Activated T-cell treated with anti-CD3 and anti-CD28 coated beads, Interleukin-2, amount 50 U/mL, for 72 hours (primary cell): ENCODE data around the gene PHTF2. TPM values are rescaled to one million over a fixed set of nuclear protein-coding genes. Genes with fewer than 3 reads are reported as not detected.

Experiments
- ATAC-seq, 2 donors: fragments of 150-1000 bp; cut with Tn5 transposase; replicated peaks in 1 of 2; 2 replicates each; pipeline ENCODE4 v1.10.0; 2021; ENCODE audit warnings: moderate library complexity in 2 of 2, mild to moderate bottlenecking in 1 of 2
- DNase-seq, 2 donors: peaks; one replicate each; pipeline ENCODE4 v3.0.0; 2021 to 2022; ENCODE audit warnings: mixed read lengths in 1 of 2
- H3K27ac Mint-ChIP-seq: one replicate; pipeline ENCODE4 v1.8.0; 2022; ENCODE audit warnings: mild to moderate bottlenecking, moderate library complexity, mixed read lengths
- H3K27me3 Mint-ChIP-seq: one replicate; pipeline ENCODE4 v1.8.0; 2022; ENCODE audit warnings: low read depth, mixed read lengths
- H3K36me3 Mint-ChIP-seq, 2 donors: one replicate each; pipeline ENCODE4 v1.8.0; 2022; ENCODE audit warnings: mixed read lengths in 2 of 2, mild to moderate bottlenecking in 1 of 2; ENCODE audit not compliant: insufficient read depth in 2 of 2
- H3K4me1 Mint-ChIP-seq: one replicate; pipeline ENCODE4 v1.8.0; 2022; ENCODE audit warnings: low read depth, mixed read lengths
- H3K4me3 Mint-ChIP-seq, 2 donors: one replicate each; pipeline ENCODE4 v1.8.0; 2022; ENCODE audit warnings: mild to moderate bottlenecking in 2 of 2, mixed read lengths in 2 of 2, moderate library complexity in 2 of 2
- H3K9me3 Mint-ChIP-seq, 2 donors: one replicate each; pipeline ENCODE4 v1.8.0; 2022; ENCODE audit warnings: mixed read lengths in 2 of 2
- total RNA-seq, 2 donors: library from RNA; stranded (reverse); gene quantifications; one replicate each; pipeline ENCODE4 v1.2.3, GENCODE V29; 2022

The PHTF2 gene
- total RNA-seq, 2 donors from 2014 or later = 16.3 to 25.5 TPM

- ATAC-seq = no peak
- Mint-ChIP-seq H3K9me3 (no peaks in the 10 kb centered on the region), H3K4me1 (peaks cover 4% of the 10 kb centered on the region), H3K27ac (peak overlapping the region; percentile 63), H3K36me3 (peaks cover 0 to 2% of the 10 kb centered on the region in 2 donors), H3K4me3 (no peak overlapping the region), H3K27me3 (no peaks in the 10 kb centered on the region)
- DNase-seq = no peak
Measured at GRCh38 chr7:77935652-77936348, 137.2 kb downstream of the PHTF2 start.

GRCh38 chr7:77940647-77941046 is 142.1 kb downstream of the PHTF2 start:
- H3K4me3 Mint-ChIP-seq = no peak overlapping the region
- peaks cover 2 to 3% of the 10 kb centered on the region in 2 donors for H3K36me3 Mint-ChIP-seq
- no peaks in the 10 kb centered on the region for H3K9me3 Mint-ChIP-seq
- no peaks in the 10 kb centered on the region for H3K27me3 Mint-ChIP-seq
- H3K27ac Mint-ChIP-seq = no peak overlapping the region
- no peaks in the 10 kb centered on the region for H3K4me1 Mint-ChIP-seq
- DNase-seq = no peak
- ATAC-seq = no peak

GRCh38 chr7:77942431-77942830 is 143.9 kb downstream of the PHTF2 start:
- H3K4me3 Mint-ChIP-seq = no peak overlapping the region
- no peak overlapping the region for H3K27ac Mint-ChIP-seq
- H3K36me3 Mint-ChIP-seq = peaks cover 2 to 3% of the 10 kb centered on the region in 2 donors
- no peaks in the 10 kb centered on the region for H3K9me3 Mint-ChIP-seq
- no peaks in the 10 kb centered on the region for H3K4me1 Mint-ChIP-seq
- DNase-seq (no peak), ATAC-seq (no peak)
- no peaks in the 10 kb centered on the region for H3K27me3 Mint-ChIP-seq

GRCh38 chr7:77944183-77945182 is 145.9 kb downstream of the PHTF2 start:
- no peaks in the 10 kb centered on the region for H3K4me1 Mint-ChIP-seq
- peaks cover 2 to 3% of the 10 kb centered on the region in 2 donors for H3K36me3 Mint-ChIP-seq
- H3K27me3 Mint-ChIP-seq = no peaks in the 10 kb centered on the region
- no peak for ATAC-seq
- H3K4me3 Mint-ChIP-seq = no peak overlapping the region
- peak overlapping the region; percentile 13 for H3K27ac Mint-ChIP-seq
- H3K9me3 Mint-ChIP-seq = no peaks in the 10 kb centered on the region
- no peak for DNase-seq

GRCh38 chr7:77950548-77950947 is 152.0 kb downstream of the PHTF2 start:
- H3K9me3 Mint-ChIP-seq = no peaks in the 10 kb centered on the region
- H3K4me1 Mint-ChIP-seq = no peaks in the 10 kb centered on the region
- peaks cover 0 to 1% of the 10 kb centered on the region in 2 donors for H3K36me3 Mint-ChIP-seq
- H3K27me3 Mint-ChIP-seq = no peaks in the 10 kb centered on the region
- no peak overlapping the region for H3K4me3 Mint-ChIP-seq
- ATAC-seq (no peak), DNase-seq (no peak)
- H3K27ac Mint-ChIP-seq = no peak overlapping the region

GRCh38 chr7:77954773-77955555 is 156.4 kb downstream of the PHTF2 start:
- peaks cover 0 to 1% of the 10 kb centered on the region in 2 donors for H3K36me3 Mint-ChIP-seq
- ATAC-seq (no peak), DNase-seq (no peak)
- no peaks in the 10 kb centered on the region for H3K4me1 Mint-ChIP-seq
- H3K27ac Mint-ChIP-seq = no peak overlapping the region
- H3K4me3 Mint-ChIP-seq = no peak overlapping the region
- no peaks in the 10 kb centered on the region for H3K9me3 Mint-ChIP-seq
- H3K27me3 Mint-ChIP-seq = no peaks in the 10 kb centered on the region

GRCh38 chr7:77958436-77958835 is 159.9 kb downstream of the PHTF2 start:
- DNase-seq = no peak
- no peaks in the 10 kb centered on the region for H3K36me3 Mint-ChIP-seq
- H3K9me3 Mint-ChIP-seq = no peaks in the 10 kb centered on the region

GRCh38 chr7:77959080-77959479 is 160.5 kb downstream of the PHTF2 start:
- Mint-ChIP-seq H3K4me3 (no peak overlapping the region), H3K27me3 (no peaks in the 10 kb centered on the region), H3K36me3 (no peaks in the 10 kb centered on the region), H3K9me3 (no peaks in the 10 kb centered on the region), H3K27ac (no peak overlapping the region), H3K4me1 (no peaks in the 10 kb centered on the region)
- ATAC-seq (no peak), DNase-seq (no peak)

More at GRCh38 chr7:77958436-77958835, 159.9 kb downstream of the PHTF2 start:
- Mint-ChIP-seq H3K4me3 (no peak overlapping the region), H3K27ac (no peak overlapping the region), H3K4me1 (no peaks in the 10 kb centered on the region), H3K27me3 (no peaks in the 10 kb centered on the region)
- ATAC-seq = no peak

- ATAC-seq (no peak), DNase-seq (no peak)
- H3K27me3 Mint-ChIP-seq = no peaks in the 10 kb centered on the region
- no peak overlapping the region for H3K27ac Mint-ChIP-seq
- H3K4me1 Mint-ChIP-seq = no peaks in the 10 kb centered on the region
- no peaks in the 10 kb centered on the region for H3K9me3 Mint-ChIP-seq
- H3K36me3 Mint-ChIP-seq = no peaks in the 10 kb centered on the region
- H3K4me3 Mint-ChIP-seq = no peak overlapping the region
Measured at GRCh38 chr7:77960336-77960735, 161.8 kb downstream of the PHTF2 start.

- ATAC-seq (no peak), DNase-seq (no peak)
- no peak overlapping the region for H3K27ac Mint-ChIP-seq
- H3K4me1 Mint-ChIP-seq = no peaks in the 10 kb centered on the region
- H3K9me3 Mint-ChIP-seq = no peaks in the 10 kb centered on the region
- H3K4me3 Mint-ChIP-seq = no peak overlapping the region
- H3K27me3 Mint-ChIP-seq = no peaks in the 10 kb centered on the region
- no peaks in the 10 kb centered on the region for H3K36me3 Mint-ChIP-seq
Measured at GRCh38 chr7:77967429-77967828, 168.9 kb downstream of the PHTF2 start.

- no peak for DNase-seq
- Mint-ChIP-seq H3K27me3 (no peaks in the 10 kb centered on the region), H3K9me3 (no peaks in the 10 kb centered on the region), H3K4me1 (no peaks in the 10 kb centered on the region), H3K27ac (no peak overlapping the region), H3K4me3 (no peak overlapping the region), H3K36me3 (no peaks in the 10 kb centered on the region)
- no peak for ATAC-seq
Measured at GRCh38 chr7:77971726-77972125, 173.2 kb downstream of the PHTF2 start.

- Mint-ChIP-seq H3K4me3 (no peak overlapping the region), H3K36me3 (no peaks in the 10 kb centered on the region), H3K27ac (no peak overlapping the region), H3K4me1 (peaks cover 5% of the 10 kb centered on the region), H3K9me3 (no peaks in the 10 kb centered on the region), H3K27me3 (peaks cover 11% of the 10 kb centered on the region)
- DNase-seq (no peak), ATAC-seq (no peak)
Measured at GRCh38 chr7:77975672-77976480, 177.3 kb downstream of the PHTF2 start.
